H9 (cell line): ENCODE results near the gene MRPL20. TPM values are rescaled to one million over a fixed set of nuclear protein-coding genes. Genes with fewer than 3 reads are reported as not detected.

Experiments used
- DNase-seq: peaks from one replicate; pipeline ENCODE4 v3.0.0-alpha.2; 2017
- H2AFZ ChIP-seq: one replicate; pipeline ENCODE4 v1.6.1; 2013; ENCODE audit warnings: mild to moderate bottlenecking, low read length, control low read depth, moderate library complexity
- H2AK5ac ChIP-seq: 2 replicates; pipeline ENCODE4 v1.6.1; 2013; ENCODE audit warnings: low read length, control low read depth, mixed read lengths; ENCODE audit not compliant: insufficient read length
- H2BK120ac ChIP-seq: one replicate; pipeline ENCODE4 v1.6.1; 2013; ENCODE audit warnings: low read depth, mild to moderate bottlenecking, low read length, control low read depth, inconsistent platforms; ENCODE audit not compliant: poor library complexity, severe bottlenecking
- H2BK12ac ChIP-seq: 2 replicates; pipeline ENCODE4 v1.6.1; 2013; ENCODE audit warnings: low read length, control low read depth, mixed read lengths, low read depth; ENCODE audit not compliant: insufficient read length
- H2BK15ac ChIP-seq: 2 replicates; pipeline ENCODE4 v1.6.1; 2013; ENCODE audit warnings: low read depth, low read length, control low read depth
- H2BK20ac ChIP-seq: one replicate; pipeline ENCODE4 v1.6.1; 2013; ENCODE audit warnings: low read depth, mild to moderate bottlenecking, low read length, control low read depth, inconsistent platforms; ENCODE audit not compliant: poor library complexity, severe bottlenecking
- H2BK5ac ChIP-seq: 2 replicates; pipeline ENCODE4 v1.6.1; 2013; ENCODE audit warnings: low read length, control low read depth, mixed read lengths; ENCODE audit not compliant: insufficient read length
- H3K14ac ChIP-seq: 2 replicates; pipeline ENCODE4 v1.6.1; 2013; ENCODE audit warnings: low read length, control low read depth; ENCODE audit not compliant: insufficient read depth
- H3K18ac ChIP-seq: 2 replicates; pipeline ENCODE4 v1.6.1; 2013; ENCODE audit warnings: low read depth, mild to moderate bottlenecking, mixed read lengths, low read length, control low read depth; ENCODE audit not compliant: insufficient read length
- H3K23ac ChIP-seq: 2 replicates; pipeline ENCODE4 v1.6.1; 2013; ENCODE audit warnings: low read length, control low read depth, mixed read lengths, low read depth; ENCODE audit not compliant: insufficient read length
- H3K23me2 ChIP-seq: 2 replicates; pipeline ENCODE4 v1.6.1; 2013; ENCODE audit warnings: low read depth, mild to moderate bottlenecking, mixed read lengths, low read length, control low read depth; ENCODE audit not compliant: insufficient read length, poor library complexity, severe bottlenecking
- H3K27ac ChIP-seq: 2 replicates; pipeline ENCODE4 v1.5.1; 2013; ENCODE audit warnings: low read length, control low read depth, mixed read lengths, low read depth; ENCODE audit not compliant: insufficient read length
- H3K27me3 ChIP-seq: 2 replicates; pipeline ENCODE4 v1.6.1; 2013; ENCODE audit warnings: low read length, control low read depth, inconsistent platforms; ENCODE audit not compliant: insufficient read depth
- H3K4ac ChIP-seq: 2 replicates; pipeline ENCODE4 v1.6.1; 2013; ENCODE audit warnings: low read depth, mild to moderate bottlenecking, control low read depth, inconsistent platforms, low read length, moderate library complexity
- H3K4me1 ChIP-seq: 2 replicates; pipeline ENCODE4 v1.6.1; 2013; ENCODE audit warnings: low read length, control low read depth, inconsistent platforms; ENCODE audit not compliant: insufficient read depth
- H3K4me2 ChIP-seq: 2 replicates; pipeline ENCODE4 v1.6.1; 2013; ENCODE audit warnings: low read length, control low read depth, mixed read lengths; ENCODE audit not compliant: insufficient read length, insufficient read depth
- H3K56ac ChIP-seq: 2 replicates; pipeline ENCODE4 v1.6.1; 2013; ENCODE audit warnings: low read depth, mild to moderate bottlenecking, mixed read lengths, low read length, control low read depth; ENCODE audit not compliant: insufficient read length
- H3K79me1 ChIP-seq: 2 replicates; pipeline ENCODE4 v1.6.1; 2013; ENCODE audit warnings: low read depth, mild to moderate bottlenecking, moderate library complexity, low read length, control low read depth, inconsistent platforms; ENCODE audit not compliant: insufficient read depth, poor library complexity, severe bottlenecking
- H3K79me2 ChIP-seq: 2 replicates; pipeline ENCODE4 v1.6.1; 2013; ENCODE audit warnings: low read length, control low read depth, inconsistent platforms; ENCODE audit not compliant: insufficient read depth
- H3K9ac ChIP-seq: 2 replicates; pipeline ENCODE4 v1.6.1; 2013; ENCODE audit warnings: low read length, control low read depth, mixed read lengths; ENCODE audit not compliant: insufficient read length; ENCODE audit errors: extremely low read depth
- H3K9me3 ChIP-seq: one replicate; pipeline ENCODE4 v1.6.1; 2013; ENCODE audit warnings: low read depth, low read length, inconsistent platforms; ENCODE audit not compliant: control insufficient read depth
- H3T11ph ChIP-seq: one replicate; pipeline ENCODE4 v1.6.1; 2013; ENCODE audit warnings: mild to moderate bottlenecking, low read length, control low read depth, inconsistent platforms
- H4K20me1 ChIP-seq: one replicate; pipeline ENCODE4 v1.6.1; 2013; ENCODE audit not compliant: control insufficient read depth, insufficient read length, insufficient read depth
- H4K5ac ChIP-seq: 2 replicates; pipeline ENCODE4 v1.6.1; 2013; ENCODE audit warnings: low read depth, mild to moderate bottlenecking, mixed read lengths, low read length, control low read depth; ENCODE audit not compliant: insufficient read length
- H4K8ac ChIP-seq: replicated peaks from 2 replicates; pipeline ENCODE4 v1.6.1; 2013; ENCODE audit warnings: low read length, control low read depth, mixed read lengths, low read depth; ENCODE audit not compliant: insufficient read length
- H4K91ac ChIP-seq: 2 replicates; pipeline ENCODE4 v1.6.1; 2013; ENCODE audit warnings: low read depth, mild to moderate bottlenecking, moderate library complexity, mixed read lengths, low read length, control low read depth; ENCODE audit not compliant: insufficient read length
- H3K27ac Mint-ChIP-seq, 3 experiments: 2 replicates in 2 of 3; 3 replicates in 1 of 3; pipeline ENCODE4 v1.8.0; 2020 to 2021; ENCODE audit warnings: mixed read lengths in 3 of 3, mild to moderate bottlenecking in 1 of 3, moderate library complexity in 1 of 3
- H3K27me3 Mint-ChIP-seq: 2 replicates; pipeline ENCODE4 v1.8.0; 2021; ENCODE audit warnings: low read depth, mild to moderate bottlenecking, moderate library complexity, mixed read lengths
- H3K36me3 Mint-ChIP-seq, 3 experiments: 2 replicates in 2 of 3; 3 replicates in 1 of 3; pipeline ENCODE4 v1.8.0; 2020 to 2021; ENCODE audit warnings: low read depth in 3 of 3, mixed read lengths in 3 of 3; ENCODE audit not compliant: insufficient read depth in 1 of 3
- H3K4me1 Mint-ChIP-seq, 2 experiments: 2 replicates each; pipeline ENCODE4 v1.8.0; 2020; ENCODE audit warnings: mixed read lengths in 2 of 2
- H3K4me3 Mint-ChIP-seq, 2 experiments: 2 replicates in 1 of 2; 3 replicates in 1 of 2; pipeline ENCODE4 v1.8.0; 2020 to 2021; ENCODE audit warnings: mild to moderate bottlenecking in 2 of 2, mixed read lengths in 2 of 2, moderate library complexity in 1 of 2
- H3K9me3 Mint-ChIP-seq, 2 experiments: 2 replicates in 1 of 2; 3 replicates in 1 of 2; pipeline ENCODE4 v1.8.0; 2020; ENCODE audit warnings: mild to moderate bottlenecking in 2 of 2, mixed read lengths in 2 of 2, moderate library complexity in 1 of 2
- CTCF ChIP-seq: fragments of 200-600 bp; sonication (generic); conservative IDR thresholded peaks from 3 replicates; pipeline ENCODE4 v1.8.0; 2021; ENCODE audit warnings: antibody characterized with exemption, mild to moderate bottlenecking
- WGBS: extraction: QIAGEN DNeasy Blood & Tissue Kit; methylation state at CpG from one replicate; pipeline ENCODE4 v1.1.7; 2013; ENCODE audit warnings: missing lambda C conversion rate, low lambda C conversion rate, mixed read lengths; ENCODE audit not compliant: insufficient read length; ENCODE audit errors: extremely low coverage; 5-methylcytosine and 5-hydroxymethylcytosine counted together
- total RNA-seq: library from RNA; stranded (reverse); gene quantifications from 2 replicates; pipeline ENCODE4 v1.2.1, GENCODE V29; 2021

Gene MRPL20
- total RNA-seq, 1 experiment from 2014 or later, result 162 TPM

GRCh38 chr1:1419363-1419812 lies 12.3 kb upstream of the MRPL20 start:
- H2AFZ ChIP-seq, result no peak overlapping the region
- no peaks in the 10 kb centered on the region for H3K27me3 ChIP-seq
- no peak overlapping the region for H4K5ac ChIP-seq
- Mint-ChIP-seq H3K36me3 (no peaks in the 10 kb centered on the region; a peak in 1 of 7 replicates), H3K4me3 (peak overlapping the region in 1 of 2 experiments; percentile 32; a peak in 2 of 5 replicates), H3K9me3 (no peaks in the 10 kb centered on the region), H3K27me3 (no peaks in the 10 kb centered on the region), H3K27ac (peak overlapping the region in 1 of 3 experiments; percentile 85; a peak in 1 of 7 replicates), H3K4me1 (peaks cover 45 to 50% of the 10 kb centered on the region in 2 experiments)
- H3K79me1 ChIP-seq, result no peaks in the 10 kb centered on the region
- H2BK20ac ChIP-seq, result no peak overlapping the region
- H3K18ac ChIP-seq, result no peak overlapping the region
- peak overlapping the region; percentile 68 for H3K14ac ChIP-seq
- no peaks in the 10 kb centered on the region for H3K23me2 ChIP-seq
- no peak overlapping the region for H2AK5ac ChIP-seq
- H3K27ac ChIP-seq, result no peak overlapping the region
- no peak overlapping the region for H3K23ac ChIP-seq
- H3K79me2 ChIP-seq, result no peaks in the 10 kb centered on the region
- H4K8ac ChIP-seq, result no peak overlapping the region
- H2BK15ac ChIP-seq, result no peak overlapping the region; the same call in 1 of the 2 replicates
- no peak overlapping the region for H2BK120ac ChIP-seq
- H3K9ac ChIP-seq, result no peak overlapping the region
- DNase-seq, result no peak
- no peak overlapping the region for H4K91ac ChIP-seq
- no peak overlapping the region for H3K4ac ChIP-seq
- no peak overlapping the region for H2BK12ac ChIP-seq
- no peaks in the 10 kb centered on the region for H4K20me1 ChIP-seq
- WGBS, result no CpG with 5 or more reads among the region's 21 CpGs
- no peak overlapping the region for H3T11ph ChIP-seq
- no peak overlapping the region for H3K4me2 ChIP-seq
- H3K9me3 ChIP-seq, result no peaks in the 10 kb centered on the region
- H2BK5ac ChIP-seq, result no peak overlapping the region
- H3K56ac ChIP-seq, result no peak overlapping the region
- TF ChIP-seq CTCF, result no peak
- peaks cover 5% of the 10 kb centered on the region; the same call in 1 of the 2 replicates for H3K4me1 ChIP-seq
